ENCODE results near the gene ZNF41. TPM values are rescaled to one million over a fixed set of nuclear protein-coding genes. Genes with fewer than 3 reads are reported as not detected.

The ZNF41 gene
- total RNA-seq, 1 experiment from 2014 or later = 2.5 TPM

GRCh38 chrX:47502316-47503125 lies 19.5 kb upstream of the ZNF41 start:
- Histone ChIP-seq H2BK15ac (ENCODE audit: low read depth, low read length) (no peak overlapping the region), H3K4me2 (ENCODE audit: insufficient read depth, insufficient read length, low read length) (no peak overlapping the region), H2BK12ac (ENCODE audit: insufficient read length, low read depth, low read length) (no peak overlapping the region), H3K18ac (ENCODE audit: insufficient read length, low read depth, low read length) (no peak overlapping the region), H3T11ph (ENCODE audit: low read length) (no peak overlapping the region), H3K27ac (ENCODE audit: insufficient read length, low read depth, low read length) (no peak overlapping the region), H4K91ac (ENCODE audit: insufficient read length, low read depth, low read length) (no peak overlapping the region), H3K23ac (ENCODE audit: insufficient read length, low read depth, low read length) (no peak overlapping the region), H3K79me2 (ENCODE audit: insufficient read depth, low read length) (no peaks in the 10 kb centered on the region), H3K27me3 (ENCODE audit: insufficient read depth, low read length) (no peaks in the 10 kb centered on the region), H2AFZ (ENCODE audit: low read length) (no peak overlapping the region), H4K5ac (ENCODE audit: insufficient read length, low read depth, low read length) (no peak overlapping the region), H2AK5ac (ENCODE audit: insufficient read length, low read length) (no peak overlapping the region), H2BK20ac (ENCODE audit: low read depth, low read length, poor library complexity, severe bottlenecking) (no peak overlapping the region), H3K4ac (ENCODE audit: low read depth, low read length) (no peak overlapping the region), H3K56ac (ENCODE audit: insufficient read length, low read depth, low read length) (no peak overlapping the region), H2BK120ac (ENCODE audit: low read depth, low read length, poor library complexity, severe bottlenecking) (no peak overlapping the region), H4K20me1 (ENCODE audit: control insufficient read depth, insufficient read depth, insufficient read length) (no peaks in the 10 kb centered on the region), H3K4me1 (ENCODE audit: insufficient read depth, low read length) (no peaks in the 10 kb centered on the region), H3K79me1 (ENCODE audit: insufficient read depth, low read depth, low read length, poor library complexity, severe bottlenecking) (no peaks in the 10 kb centered on the region), H3K9ac (ENCODE audit: extremely low read depth, insufficient read length, low read length) (no peak overlapping the region), H4K8ac (replicated peaks; ENCODE audit: insufficient read length, low read depth, low read length) (no peak overlapping the region), H3K23me2 (ENCODE audit: insufficient read length, low read depth, low read length, poor library complexity, severe bottlenecking) (no peaks in the 10 kb centered on the region), H3K14ac (ENCODE audit: insufficient read depth, low read length) (no peak overlapping the region), H3K9me3 (ENCODE audit: control insufficient read depth, low read depth, low read length) (peaks cover 29% of the 10 kb centered on the region), H2BK5ac (ENCODE audit: insufficient read length, low read length) (no peak overlapping the region)
- no peaks in the 10 kb centered on the region for H3K27me3 Mint-ChIP-seq (ENCODE audit: low read depth)
- no CpG with 5 or more reads among the region's 7 CpGs for WGBS (ENCODE audit: extremely low coverage, insufficient read length, low lambda C conversion rate)
- no peak for DNase-seq
- H3K4me3 Mint-ChIP-seq = no peak overlapping the region
- peaks cover 26 to 36% of the 10 kb centered on the region in 2 experiments for H3K4me1 Mint-ChIP-seq
- H3K36me3 Mint-ChIP-seq (ENCODE audit: insufficient read depth in 1 of 3, low read depth in 3 of 3) = no peaks in the 10 kb centered on the region; a peak in 3 of 7 replicates
- no peak overlapping the region for H3K27ac Mint-ChIP-seq
- no peak for TF ChIP-seq CTCF (conservative IDR thresholded peaks at IDR 0.05)
- peaks cover 76 to 82% of the 10 kb centered on the region in 2 experiments for H3K9me3 Mint-ChIP-seq
